Heart left ventricle (tissue), 16 donors: ENCODE results near the gene AMELX. TPM values are rescaled to one million over a fixed set of nuclear protein-coding genes. Genes with fewer than 3 reads are reported as not detected.

Source experiments
- ATAC-seq, 4 donors: fragments of 200-7000 bp; cut with Tn5 transposase; one replicate each; pipeline ENCODE4 v1.9.1; 2020 to 2022; ENCODE audit warnings: moderate library complexity in 4 of 4, mild to moderate bottlenecking in 3 of 4, moderate number of reproducible peaks in 1 of 4
- DNase-seq, 5 donors: peaks; one replicate each; pipeline ENCODE4 v3.0.0-alpha.2; 2020
- H3K27ac ChIP-seq, 12 donors: fragments of 200-600 bp; sonication (generic) in 4 of 12; one replicate each; pipeline versions ENCODE4 v1.5.0 to v1.8.0; 2016 to 2022; ENCODE audit warnings: mild to moderate bottlenecking in 2 of 12
- H3K27me3 ChIP-seq, 9 donors: fragments of 200-600 bp; sonication (generic) in 2 of 9; one replicate each; pipeline versions ENCODE4 v1.5.1 to v1.8.0; 2016 to 2022; ENCODE audit warnings: mild to moderate bottlenecking in 3 of 9
- H3K36me3 ChIP-seq, 9 donors: fragments of 200-600 bp; sonication (generic) in 2 of 9; one replicate each; pipeline versions ENCODE4 v1.5.0 to v1.8.0; 2018 to 2022; ENCODE audit warnings: mild to moderate bottlenecking in 2 of 9
- H3K4me1 ChIP-seq, 12 donors: fragments of 200-600 bp; sonication (generic) in 4 of 12; one replicate each; pipeline versions ENCODE4 v1.5.0 to v1.8.0; 2016 to 2022; ENCODE audit warnings: mild to moderate bottlenecking in 3 of 12
- H3K4me3 ChIP-seq, 12 donors: fragments of 200-600 bp; sonication (generic) in 4 of 12; one replicate each; pipeline versions ENCODE4 v1.5.0 to v1.8.0; 2017 to 2022; ENCODE audit warnings: mild to moderate bottlenecking in 9 of 12, moderate library complexity in 4 of 12
- H3K9me3 ChIP-seq, 12 donors: fragments of 200-600 bp; sonication (generic) in 4 of 12; one replicate each; pipeline versions ENCODE4 v1.5.0 to v1.8.0; 2016 to 2022; ENCODE audit warnings: mild to moderate bottlenecking in 1 of 12
- CTCF ChIP-seq, 12 donors: fragments of 200-600 bp; sonication (generic) in 4 of 12; IDR thresholded peaks; one replicate each; pipeline versions ENCODE4 v1.5.0 to v1.8.0; 2018 to 2022; ENCODE audit warnings: antibody characterized with exemption in 12 of 12, mild to moderate bottlenecking in 5 of 12
- POLR2A ChIP-seq, 2 donors: fragments of 450-650 bp; IDR thresholded peaks; one replicate each; pipeline ENCODE4 v1.6.1; 2017; ENCODE audit warnings: antibody characterized with exemption in 2 of 2, mild to moderate bottlenecking in 2 of 2, moderate library complexity in 2 of 2
- WGBS, 4 donors: extraction: QIAGEN DNeasy Blood & Tissue Kit in 2 of 4; methylation state at CpG; one replicate each; pipeline versions ENCODE4 v1.1.5 to v1.1.7; 2013 to 2018; 5-methylcytosine and 5-hydroxymethylcytosine counted together
- intact Hi-C, 10 donors: fragments of 100-400 bp; cut with DNase I; formaldehyde crosslinking; loops; one replicate each; pipeline versions ENCODE4 v1.11.1 to v1.14.2; 2022
- polyA plus RNA-seq, 2 donors: library from polyadenylated mRNA; stranded (reverse); fragments of 200-250 nt; gene quantifications; one replicate each; pipeline ENCODE4 v1.2.3, GENCODE V29; 2013
- total RNA-seq, 9 donors: library from RNA; depleted of rRNA in 2 of 9; stranded (reverse); fragments of >200 nt in 2 of 9; fragmentation: NEBNext Ultra II Directional in 3 of 9; extraction: Animal tissue kit (Norgen Biotek cat#: 25700) in 3 of 9; gene quantifications; one replicate each; pipeline versions ENCODE4 v1.1.0 to v1.2.4, GENCODE V29; 2016 to 2023
- donor health status: ischemic (EF 13 %, LVEDD 7.1; RV severe dilation, severe dysfunction).
- donor health status: healthy with polysubstance abuse.
- donor health status: DM: no; HTN: yes; CAD: no.
- donor health status: DM: no; HTN: no; CAD: no.
- donor health status: ischemic (EF 25% LVEDD 6.9; RV normal size, moderate dysfunction).
- donor health status: ischemic (EF 25% LVEDD 5.7; RV mildly dilated, moderate dysfunction).
- donor health status: healthy.
- donor health status: DM: yes; HTN: yes; CAD: no.
- donor health status: ischemic (EF 35%, LVEDD 5.7; RV mildly dilated, moderate dysfunction).
- donor health status: nonischemic (EF 11% LVEDD 7.7; RV severe dilation, severe dysfunction).
- donor health status: DM: yes; HTN: yes; CAD: no.
- donor health status: PGD.
- donor health status: ischemic (EF 29% LVEDD 5.4; RV normal size, mild dysfunction).
- donor health status: nonischemic (EF 23%, LVEDD 6.1; RV moderate dilation, normal function).

Gene AMELX
- total and polyA plus RNA-seq, 11 donors = not detected

DNA sequence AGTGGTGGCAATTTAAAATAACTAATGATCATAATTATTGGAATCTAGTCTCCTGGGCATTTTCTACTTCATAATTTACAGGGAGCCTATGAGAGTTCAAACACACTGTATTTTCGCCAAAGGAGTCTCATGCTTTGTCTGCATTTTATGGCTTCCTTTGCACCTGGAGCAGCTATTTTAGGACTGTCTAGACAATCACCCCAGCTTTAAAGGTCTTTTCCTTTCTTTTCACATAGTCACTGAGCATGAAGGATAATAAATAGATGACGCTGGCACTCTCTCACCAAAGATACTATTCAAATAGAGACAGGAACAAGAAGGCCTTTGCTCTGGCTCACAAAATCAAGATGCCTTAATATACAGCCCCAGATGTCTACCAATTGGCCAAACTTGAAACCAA, 43.0 kb downstream of the AMELX start:
- Histone ChIP-seq H3K36me3 (no peaks in the 10 kb centered on the region), H3K27ac (no peak overlapping the region), H3K9me3 (no peaks in the 10 kb centered on the region), H3K4me1 (no peaks in the 10 kb centered on the region), H3K4me3 (no peak overlapping the region), H3K27me3 (peaks cover 0 to 3% (median 0%) of the 10 kb centered on the region in 9 donors)
- intact Hi-C loops = no loop called here
- TF ChIP-seq POLR2A (IDR thresholded peaks at IDR 0.05) (no peak), CTCF (IDR thresholded peaks at IDR 0.05) (no peak)
- 61 to 85% (median 68%) methylated on average over 2 of the region's 2 CpGs for WGBS, 4 donors
- no peak for ATAC-seq
- no peak for DNase-seq

DNA sequence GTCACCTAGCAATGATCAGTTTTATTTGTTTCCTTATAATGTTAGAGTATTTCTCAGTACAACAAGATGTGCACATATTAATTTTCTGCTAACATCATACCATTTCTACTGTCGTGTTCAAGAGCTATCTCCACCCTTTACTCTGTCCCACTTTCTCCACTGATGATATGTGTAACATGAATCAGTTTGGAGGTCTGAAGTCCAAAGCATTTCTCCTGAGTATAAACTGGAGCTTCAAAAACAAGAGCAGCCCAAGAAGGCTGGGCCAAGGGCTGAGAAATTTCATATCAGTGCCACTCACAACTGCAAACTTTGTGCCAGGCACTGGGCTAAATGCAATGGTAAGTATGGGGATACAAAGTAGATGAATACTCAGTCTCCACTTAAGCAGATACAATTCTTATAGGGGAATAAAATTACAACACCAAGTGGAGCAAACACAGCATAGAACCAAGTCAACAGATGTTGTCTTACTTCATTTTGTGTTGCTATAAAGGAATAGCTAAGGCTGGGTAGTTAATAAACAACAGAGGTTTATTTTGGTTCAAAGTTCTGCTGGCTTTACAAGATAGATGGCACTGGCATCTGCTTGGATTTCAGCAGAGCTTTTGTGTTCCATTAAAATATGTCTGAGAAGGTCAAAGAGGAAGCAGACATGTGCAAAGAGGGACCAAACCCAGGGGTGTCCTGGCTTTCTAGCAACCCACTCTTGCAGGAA, 44.2 kb downstream of the AMELX start:
- ATAC-seq (no peak), DNase-seq (no peak)
- no peak for TF ChIP-seq POLR2A (IDR thresholded peaks at IDR 0.05)
- intact Hi-C loops = no loop called here
- Histone ChIP-seq H3K27ac (no peak overlapping the region), H3K36me3 (no peaks in the 10 kb centered on the region), H3K4me1 (peaks cover 0 to 6% (median 0%) of the 10 kb centered on the region in 12 donors), H3K27me3 (peaks cover 0 to 3% (median 0%) of the 10 kb centered on the region in 9 donors), H3K9me3 (no peaks in the 10 kb centered on the region), H3K4me3 (no peak overlapping the region)
- 46 to 93% (median 71%) methylated on average over 1 of the region's 1 CpG for whole genome bisulfite sequencing, 4 donors

DNA sequence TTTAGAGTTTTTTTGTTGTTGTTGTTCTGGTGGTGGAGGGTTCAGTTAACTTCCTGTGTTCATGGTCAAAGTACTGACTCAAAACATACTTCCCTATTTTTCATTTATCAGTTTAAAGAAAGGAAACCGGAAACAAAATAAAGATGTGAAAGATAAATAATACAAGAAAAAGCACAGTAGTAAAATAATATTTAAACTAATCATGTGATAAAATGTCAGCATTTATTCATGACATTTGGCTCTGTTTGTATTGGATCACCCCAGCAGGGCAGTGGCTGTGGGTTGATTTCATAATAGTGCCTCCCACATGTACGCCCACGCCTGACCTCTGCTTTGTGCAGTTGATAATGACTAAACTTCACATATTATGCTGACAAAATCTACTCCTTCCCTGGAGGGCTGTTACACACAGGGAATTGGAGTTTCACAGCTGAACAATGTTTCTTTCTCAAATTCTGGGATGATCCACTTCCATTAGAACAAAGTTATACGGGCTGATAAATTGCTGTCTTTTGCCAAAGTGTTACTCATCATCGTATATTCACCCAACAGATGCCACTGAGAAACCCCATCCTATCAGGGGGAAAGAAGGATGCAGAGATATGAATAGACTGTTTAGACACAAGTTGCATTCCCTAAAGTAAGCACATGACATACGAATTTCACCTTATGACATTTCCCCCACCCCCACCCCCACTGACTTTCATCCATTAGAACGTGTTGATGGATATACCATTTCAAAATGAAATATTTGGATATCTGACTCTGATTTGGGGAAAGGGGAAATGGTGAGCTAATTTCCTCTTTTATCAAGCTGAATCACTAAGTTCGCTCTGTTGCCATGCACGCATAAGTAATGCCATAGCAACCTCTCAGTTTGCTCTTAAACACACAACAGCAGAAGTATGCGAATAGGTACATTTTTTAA, 48.3 kb downstream of the AMELX start:
- TF ChIP-seq POLR2A (IDR thresholded peaks at IDR 0.05) (no peak), CTCF (IDR thresholded peaks at IDR 0.05) (no peak)
- peaks cover 0 to 6% (median 0%) of the 10 kb centered on the region in 12 donors for H3K4me1 ChIP-seq
- no peak overlapping the region for H3K4me3 ChIP-seq
- H3K27me3 ChIP-seq = no peaks in the 10 kb centered on the region
- intact Hi-C loops = no loop called here
- peak in 3 of 4 donors; percentile 85 to 93 (median 88) for ATAC-seq
- no peaks in the 10 kb centered on the region for H3K36me3 ChIP-seq
- WGBS, 4 donors = 36 to 60% (median 47%) methylated on average over 10 of the region's 10 CpGs
- peak overlapping the region in 5 of 12 donors; percentile 12 to 73 (median 49) for H3K27ac ChIP-seq
- peak; percentile 27 to 75 (median 58) for DNase-seq
- H3K9me3 ChIP-seq = no peaks in the 10 kb centered on the region

GRCh38 chrX:11342673-11343072, 49.5 kb downstream of the AMELX start:
- intact Hi-C loops = no loop called here
- H3K27ac ChIP-seq = no peak overlapping the region
- no peak for ATAC-seq
- H3K9me3 ChIP-seq = no peaks in the 10 kb centered on the region
- no peak overlapping the region for H3K4me3 ChIP-seq
- TF ChIP-seq CTCF (IDR thresholded peaks at IDR 0.05) (no peak), POLR2A (IDR thresholded peaks at IDR 0.05) (no peak)
- no peaks in the 10 kb centered on the region for H3K36me3 ChIP-seq
- peaks cover 0 to 6% (median 0%) of the 10 kb centered on the region in 12 donors for H3K4me1 ChIP-seq
- no peak for DNase-seq
- no peaks in the 10 kb centered on the region for H3K27me3 ChIP-seq
